Measurements from ENCODE around the gene TTC17.
"Not testable (repeated sequence)": the region's sequence is repeated elsewhere in the genome, so short reads cannot be mapped to it uniquely, and the experiment has no call there.

TTC17 gene

GRCh38 chr11:43443811-43444210 lies 85.1 kb downstream of the TTC17 start:
- intact Hi-C loops (cut with micrococcal nuclease): no loop called here
- Mint-ChIP-seq H3K9me3 (no peaks in the 10 kb centered on the region), H3K36me3 (ENCODE audit: low read depth) (peaks cover 90% of the 10 kb centered on the region), H3K4me3 (no peak overlapping the region), H3K4me1 (ENCODE audit: low read depth) (no peaks in the 10 kb centered on the region), H3K27me3 (no peaks in the 10 kb centered on the region), H3K27ac (no peak overlapping the region)

- Mint-ChIP-seq H3K9me3 (no peaks in the 10 kb centered on the region), H3K4me1 (ENCODE audit: low read depth) (no peaks in the 10 kb centered on the region), H3K4me3 (no peak overlapping the region), H3K27me3 (no peaks in the 10 kb centered on the region), H3K36me3 (ENCODE audit: low read depth) (peaks cover 94% of the 10 kb centered on the region), H3K27ac (no peak overlapping the region)
- intact Hi-C loops (cut with micrococcal nuclease): loop anchor here (5.0 kb wide), 1 partner anchor 115 kb away; no protein-coding TSS in a partner anchor
These were observed 88.4 kb downstream of the TTC17 start for GRCh38 chr11:43447151-43447550.

GRCh38 chr11:43458486-43458885 lies 99.8 kb downstream of the TTC17 start:
- Mint-ChIP-seq H3K27ac (no peak overlapping the region), H3K36me3 (ENCODE audit: low read depth) (peaks cover 94% of the 10 kb centered on the region), H3K4me1 (ENCODE audit: low read depth) (no peaks in the 10 kb centered on the region), H3K4me3 (no peak overlapping the region), H3K9me3 (peaks cover 28% of the 10 kb centered on the region), H3K27me3 (no peaks in the 10 kb centered on the region)
- intact Hi-C loops (cut with micrococcal nuclease): no loop called here

- Mint-ChIP-seq H3K36me3 (ENCODE audit: low read depth) (peaks cover 96% of the 10 kb centered on the region), H3K4me1 (ENCODE audit: low read depth) (no peaks in the 10 kb centered on the region), H3K27me3 (no peaks in the 10 kb centered on the region), H3K27ac (no peak overlapping the region), H3K4me3 (no peak overlapping the region), H3K9me3 (peaks cover 36% of the 10 kb centered on the region)
- intact Hi-C loops (cut with micrococcal nuclease): no loop called here
These were observed 100.5 kb downstream of the TTC17 start for GRCh38 chr11:43459246-43459645.

- Mint-ChIP-seq H3K9me3 (peaks cover 65% of the 10 kb centered on the region), H3K36me3 (ENCODE audit: low read depth) (peaks cover 100% of the 10 kb centered on the region), H3K27me3 (no peaks in the 10 kb centered on the region), H3K4me3 (no peak overlapping the region), H3K27ac (no peak overlapping the region), H3K4me1 (ENCODE audit: low read depth) (no peaks in the 10 kb centered on the region)
- intact Hi-C loops (cut with micrococcal nuclease): no loop called here
These were observed 103.6 kb downstream of the TTC17 start for GRCh38 chr11:43462359-43462758.

- H3K4me3 Mint-ChIP-seq: no peak overlapping the region
- no peaks in the 10 kb centered on the region for H3K4me1 Mint-ChIP-seq (ENCODE audit: low read depth)
- intact Hi-C loops (cut with micrococcal nuclease): no loop called here
- peaks cover 59% of the 10 kb centered on the region for H3K9me3 Mint-ChIP-seq
- no peak overlapping the region for H3K27ac Mint-ChIP-seq
- H3K27me3 Mint-ChIP-seq: no peaks in the 10 kb centered on the region
- peaks cover 64% of the 10 kb centered on the region for H3K36me3 Mint-ChIP-seq (ENCODE audit: low read depth)
These were observed 109.2 kb downstream of the TTC17 start for GRCh38 chr11:43467958-43468357.

- not testable (repeated sequence) for H3K4me1 Mint-ChIP-seq (ENCODE audit: low read depth); H3K4me3 Mint-ChIP-seq
These were observed 118.8 kb downstream of the TTC17 start for GRCh38 chr11:43477491-43477890.

GRCh38 chr11:43486141-43486540 lies 127.4 kb downstream of the TTC17 start:
- Mint-ChIP-seq H3K36me3 (ENCODE audit: low read depth) (peaks cover 59% of the 10 kb centered on the region), H3K27ac (no peak overlapping the region), H3K9me3 (peaks cover 3% of the 10 kb centered on the region), H3K27me3 (no peaks in the 10 kb centered on the region), H3K4me1 (ENCODE audit: low read depth) (no peaks in the 10 kb centered on the region), H3K4me3 (no peak overlapping the region)
- intact Hi-C loops (cut with micrococcal nuclease): no loop called here

More at GRCh38 chr11:43477491-43477890, 118.8 kb downstream of the TTC17 start:
- peaks cover 43% of the 10 kb centered on the region for H3K9me3 Mint-ChIP-seq
- H3K27ac Mint-ChIP-seq; intact Hi-C loops (cut with micrococcal nuclease); H3K27me3 Mint-ChIP-seq: not testable (repeated sequence)
- H3K36me3 Mint-ChIP-seq (ENCODE audit: low read depth): peaks cover 43% of the 10 kb centered on the region

GRCh38 chr11:43489869-43490465 lies 131.2 kb downstream of the TTC17 start:
- Mint-ChIP-seq H3K4me1 (ENCODE audit: low read depth) (no peaks in the 10 kb centered on the region), H3K27ac (no peak overlapping the region), H3K4me3 (no peak overlapping the region), H3K9me3 (no peaks in the 10 kb centered on the region), H3K36me3 (ENCODE audit: low read depth) (peaks cover 79% of the 10 kb centered on the region), H3K27me3 (no peaks in the 10 kb centered on the region)
- intact Hi-C loops (cut with micrococcal nuclease): no loop called here

- intact Hi-C loops (cut with micrococcal nuclease): no loop called here
- Mint-ChIP-seq H3K4me1 (ENCODE audit: low read depth) (no peaks in the 10 kb centered on the region), H3K36me3 (ENCODE audit: low read depth) (peaks cover 74% of the 10 kb centered on the region), H3K27ac (no peak overlapping the region), H3K4me3 (no peak overlapping the region), H3K27me3 (no peaks in the 10 kb centered on the region), H3K9me3 (no peaks in the 10 kb centered on the region)
These were observed 134.0 kb downstream of the TTC17 start for GRCh38 chr11:43492701-43493100.

- Mint-ChIP-seq H3K27me3 (no peaks in the 10 kb centered on the region), H3K4me3 (no peak overlapping the region), H3K27ac (no peak overlapping the region), H3K4me1 (ENCODE audit: low read depth) (peaks cover 6% of the 10 kb centered on the region), H3K36me3 (ENCODE audit: low read depth) (peaks cover 74% of the 10 kb centered on the region), H3K9me3 (no peaks in the 10 kb centered on the region)
- intact Hi-C loops (cut with micrococcal nuclease): no loop called here
These were observed 134.7 kb downstream of the TTC17 start for GRCh38 chr11:43493431-43493830.

GRCh38 chr11:43497144-43497543 lies 138.4 kb downstream of the TTC17 start:
- no peak overlapping the region for H3K27ac Mint-ChIP-seq

GRCh38 chr11:43498561-43498960 lies 139.8 kb downstream of the TTC17 start:
- Mint-ChIP-seq H3K4me3 (no peak overlapping the region), H3K36me3 (ENCODE audit: low read depth) (peaks cover 24% of the 10 kb centered on the region), H3K27me3 (peaks cover 1% of the 10 kb centered on the region), H3K4me1 (ENCODE audit: low read depth) (peaks cover 17% of the 10 kb centered on the region), H3K9me3 (no peaks in the 10 kb centered on the region), H3K27ac (no peak overlapping the region)
- intact Hi-C loops (cut with micrococcal nuclease): no loop called here

More at GRCh38 chr11:43497144-43497543, 138.4 kb downstream of the TTC17 start:
- Mint-ChIP-seq H3K27me3 (peaks cover 1% of the 10 kb centered on the region), H3K4me1 (ENCODE audit: low read depth) (peaks cover 17% of the 10 kb centered on the region), H3K36me3 (ENCODE audit: low read depth) (peaks cover 38% of the 10 kb centered on the region), H3K9me3 (no peaks in the 10 kb centered on the region), H3K4me3 (no peak overlapping the region)
- intact Hi-C loops (cut with micrococcal nuclease): no loop called here

GRCh38 chr11:43503417-43503816 lies 144.7 kb downstream of the TTC17 start:
- H3K4me1 Mint-ChIP-seq (ENCODE audit: low read depth): peaks cover 19% of the 10 kb centered on the region
- intact Hi-C loops (cut with micrococcal nuclease): no loop called here
- no peaks in the 10 kb centered on the region for H3K36me3 Mint-ChIP-seq (ENCODE audit: low read depth)
- H3K9me3 Mint-ChIP-seq: no peaks in the 10 kb centered on the region
- H3K27me3 Mint-ChIP-seq: peaks cover 1% of the 10 kb centered on the region
- no peak overlapping the region for H3K27ac Mint-ChIP-seq
- H3K4me3 Mint-ChIP-seq: no peak overlapping the region

- Mint-ChIP-seq H3K4me1 (ENCODE audit: low read depth) (peaks cover 18% of the 10 kb centered on the region), H3K27ac (no peak overlapping the region), H3K27me3 (peaks cover 1% of the 10 kb centered on the region), H3K36me3 (ENCODE audit: low read depth) (no peaks in the 10 kb centered on the region), H3K4me3 (no peak overlapping the region), H3K9me3 (no peaks in the 10 kb centered on the region)
- intact Hi-C loops (cut with micrococcal nuclease): no loop called here
These were observed 145.7 kb downstream of the TTC17 start for GRCh38 chr11:43504316-43504950.
